Endothelial cell (in vitro differentiated cells): Measurements from ENCODE around the gene FRMD1. TPM values are rescaled to one million over a fixed set of nuclear protein-coding genes. Genes with fewer than 3 reads are reported as not detected.

Experiments used
- DNase-seq: peaks from one replicate; pipeline ENCODE4 v3.0.0; 2021; ENCODE audit warnings: low spot score
- H3K27ac Mint-ChIP-seq: one replicate; pipeline ENCODE4 v1.8.0; 2021; ENCODE audit warnings: mixed read lengths, inconsistent platforms; ENCODE audit not compliant: unreplicated experiment
- H3K27me3 Mint-ChIP-seq: one replicate; pipeline ENCODE4 v1.8.0; 2021; ENCODE audit warnings: mild to moderate bottlenecking, moderate library complexity, mixed read lengths, inconsistent platforms; ENCODE audit not compliant: unreplicated experiment
- H3K36me3 Mint-ChIP-seq: one replicate; pipeline ENCODE4 v1.8.0; 2021; ENCODE audit warnings: mild to moderate bottlenecking, low read depth, mixed read lengths, inconsistent platforms; ENCODE audit not compliant: unreplicated experiment
- H3K4me1 Mint-ChIP-seq: one replicate; pipeline ENCODE4 v1.8.0; 2021; ENCODE audit warnings: mild to moderate bottlenecking, mixed read lengths, inconsistent platforms; ENCODE audit not compliant: unreplicated experiment
- H3K4me3 Mint-ChIP-seq: one replicate; pipeline ENCODE4 v1.8.0; 2021; ENCODE audit warnings: mild to moderate bottlenecking, mixed read lengths, inconsistent platforms; ENCODE audit not compliant: unreplicated experiment
- H3K9me3 Mint-ChIP-seq: one replicate; pipeline ENCODE4 v1.8.0; 2021; ENCODE audit warnings: mixed read lengths, inconsistent platforms; ENCODE audit not compliant: unreplicated experiment
- total RNA-seq: library from RNA; stranded (reverse); fragmentation: NEBNext Ultra II Directional; extraction: Animal tissue kit (Norgen Biotek cat#: 25700); gene quantifications from one replicate; pipeline ENCODE4 v1.2.1, GENCODE V29; 2021; ENCODE audit not compliant: unreplicated experiment
- TF ChIP-seq, protein P1 (sequence below): fragments of 200-600 bp; sonication (generic); IDR thresholded peaks from one replicate; pipeline ENCODE4 v1.5.0; 2021; ENCODE audit warnings: antibody characterized with exemption; ENCODE audit not compliant: unreplicated experiment

FRMD1 gene
- total RNA-seq, 1 donor from 2014 or later, result 0.05 TPM

DNA sequence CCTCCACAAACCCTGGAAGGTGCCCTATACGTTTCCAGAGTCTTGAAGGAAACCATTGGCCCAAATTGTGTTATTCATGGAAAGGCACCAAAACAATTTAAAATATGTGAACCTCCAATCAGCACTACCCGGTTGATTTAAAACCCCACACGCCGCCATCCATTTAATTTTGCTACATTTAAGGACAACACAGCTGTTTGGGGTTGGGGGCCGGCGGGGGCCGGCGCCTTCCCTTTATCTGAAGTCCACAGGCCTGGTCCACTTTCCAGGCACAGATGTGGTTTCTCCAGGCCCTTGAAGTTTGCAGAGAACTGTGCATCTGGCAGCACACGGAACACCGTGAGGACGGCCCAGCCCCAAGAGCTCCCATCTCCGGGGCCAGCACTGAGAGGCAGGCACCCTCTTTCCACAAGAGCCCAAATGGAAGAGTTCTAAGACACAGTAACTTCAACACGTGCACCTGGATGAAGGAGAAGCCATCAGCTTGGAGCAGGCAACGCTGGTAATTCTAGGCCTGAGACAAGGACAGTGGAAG, 16.8 kb upstream of the FRMD1 start:
- TF ChIP-seq, protein P1, sequence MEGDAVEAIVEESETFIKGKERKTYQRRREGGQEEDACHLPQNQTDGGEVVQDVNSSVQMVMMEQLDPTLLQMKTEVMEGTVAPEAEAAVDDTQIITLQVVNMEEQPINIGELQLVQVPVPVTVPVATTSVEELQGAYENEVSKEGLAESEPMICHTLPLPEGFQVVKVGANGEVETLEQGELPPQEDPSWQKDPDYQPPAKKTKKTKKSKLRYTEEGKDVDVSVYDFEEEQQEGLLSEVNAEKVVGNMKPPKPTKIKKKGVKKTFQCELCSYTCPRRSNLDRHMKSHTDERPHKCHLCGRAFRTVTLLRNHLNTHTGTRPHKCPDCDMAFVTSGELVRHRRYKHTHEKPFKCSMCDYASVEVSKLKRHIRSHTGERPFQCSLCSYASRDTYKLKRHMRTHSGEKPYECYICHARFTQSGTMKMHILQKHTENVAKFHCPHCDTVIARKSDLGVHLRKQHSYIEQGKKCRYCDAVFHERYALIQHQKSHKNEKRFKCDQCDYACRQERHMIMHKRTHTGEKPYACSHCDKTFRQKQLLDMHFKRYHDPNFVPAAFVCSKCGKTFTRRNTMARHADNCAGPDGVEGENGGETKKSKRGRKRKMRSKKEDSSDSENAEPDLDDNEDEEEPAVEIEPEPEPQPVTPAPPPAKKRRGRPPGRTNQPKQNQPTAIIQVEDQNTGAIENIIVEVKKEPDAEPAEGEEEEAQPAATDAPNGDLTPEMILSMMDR, result no peak
- Mint-ChIP-seq H3K9me3 (no peaks in the 10 kb centered on the region), H3K27ac (no peak overlapping the region), H3K4me1 (no peaks in the 10 kb centered on the region), H3K36me3 (no peaks in the 10 kb centered on the region), H3K27me3 (peaks cover 23% of the 10 kb centered on the region), H3K4me3 (no peak overlapping the region)
- no peak for DNase-seq

- peaks cover 19% of the 10 kb centered on the region for H3K27me3 Mint-ChIP-seq
- H3K36me3 Mint-ChIP-seq, result no peaks in the 10 kb centered on the region
- H3K4me1 Mint-ChIP-seq, result no peaks in the 10 kb centered on the region
- TF ChIP-seq, protein P1, result no peak
- H3K27ac Mint-ChIP-seq, result no peak overlapping the region
- no peak overlapping the region for H3K4me3 Mint-ChIP-seq
- DNase-seq, result no peak
- no peaks in the 10 kb centered on the region for H3K9me3 Mint-ChIP-seq
These were observed 16.2 kb upstream of the FRMD1 start for GRCh38 chr6:168095171-168095691.

DNA sequence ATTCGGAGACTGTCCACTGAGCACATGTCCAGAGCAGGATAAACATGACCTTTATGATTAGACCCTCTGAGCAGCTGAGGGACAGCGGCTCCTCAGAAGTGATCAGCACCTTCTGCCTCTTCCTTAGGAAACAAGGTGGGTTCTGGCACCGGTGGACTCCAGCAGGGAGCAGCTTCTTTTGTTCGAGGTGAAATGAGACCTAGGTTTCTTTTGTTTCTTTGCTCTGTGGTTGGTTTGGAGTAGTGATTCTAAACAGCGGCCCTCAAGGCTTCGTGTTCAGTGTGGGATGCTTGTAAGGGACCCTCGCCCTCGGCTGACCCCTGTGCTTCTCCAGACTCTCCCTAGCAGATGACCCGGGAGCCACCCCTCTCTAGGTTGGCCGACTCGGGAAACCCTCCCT, 14.6 kb upstream of the FRMD1 start:
- Mint-ChIP-seq H3K9me3 (no peaks in the 10 kb centered on the region), H3K4me3 (no peak overlapping the region), H3K36me3 (no peaks in the 10 kb centered on the region), H3K4me1 (no peaks in the 10 kb centered on the region), H3K27me3 (peaks cover 15% of the 10 kb centered on the region), H3K27ac (no peak overlapping the region)
- DNase-seq, result no peak
- TF ChIP-seq, protein P1, result no peak

- Mint-ChIP-seq H3K36me3 (no peaks in the 10 kb centered on the region), H3K9me3 (no peaks in the 10 kb centered on the region), H3K27me3 (peaks cover 12% of the 10 kb centered on the region), H3K4me1 (no peaks in the 10 kb centered on the region), H3K27ac (no peak overlapping the region), H3K4me3 (no peak overlapping the region)
- DNase-seq, result no peak
- TF ChIP-seq, protein P1, result no peak
These were observed 14.1 kb upstream of the FRMD1 start for GRCh38 chr6:168093071-168093505.

- no peak overlapping the region for H3K4me3 Mint-ChIP-seq
- DNase-seq, result no peak
- peaks cover 10% of the 10 kb centered on the region for H3K27me3 Mint-ChIP-seq
- H3K36me3 Mint-ChIP-seq, result no peaks in the 10 kb centered on the region
- no peaks in the 10 kb centered on the region for H3K9me3 Mint-ChIP-seq
- no peaks in the 10 kb centered on the region for H3K4me1 Mint-ChIP-seq
- H3K27ac Mint-ChIP-seq, result no peak overlapping the region
- TF ChIP-seq, protein P1, result no peak
These were observed 13.5 kb upstream of the FRMD1 start for GRCh38 chr6:168092541-168092940.
